DND-41 (cell line): ENCODE data around the gene SLC35F3.

Source experiments
- CTCF ChIP-seq: IDR thresholded peaks from 2 replicates; pipeline ENCODE4 v1.5.1; 2012; ENCODE audit warnings: borderline replicate concordance, low read length, moderate library complexity, mild to moderate bottlenecking; ENCODE audit not compliant: poor library complexity, severe bottlenecking; ENCODE audit errors: extremely low read depth
- EZH2 ChIP-seq: IDR thresholded peaks from 3 replicates; pipeline ENCODE4 v1.6.1; 2012; ENCODE audit warnings: borderline replicate concordance, low read depth, mild to moderate bottlenecking, moderate library complexity, low read length, inconsistent platforms; ENCODE audit not compliant: severe bottlenecking

DNA sequence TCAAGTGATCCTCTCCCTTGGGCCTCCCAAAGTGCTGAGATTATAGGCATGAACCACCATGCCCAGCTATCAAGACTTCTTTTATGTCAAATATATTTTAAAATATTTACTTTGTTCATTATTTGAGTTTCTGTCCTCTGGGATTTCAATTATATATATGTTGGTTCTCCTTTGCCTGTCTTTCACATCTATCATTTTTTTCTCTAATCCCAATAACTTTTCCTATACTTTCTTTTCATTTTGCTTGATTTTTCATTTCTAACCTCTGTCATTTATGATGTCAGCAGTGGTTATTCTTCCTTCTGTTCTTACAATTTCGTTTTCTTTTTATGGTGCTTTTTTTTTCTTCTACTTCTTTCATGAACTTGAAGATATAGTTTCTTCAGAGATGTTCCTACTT is 47.3 kb downstream of the SLC35F3 start:
- no peak for TF ChIP-seq EZH2
- no peak for TF ChIP-seq CTCF
